Stimulated activated CD8-positive, alpha-beta memory T cell treated with anti-CD3 and anti-CD28 coated beads, Interleukin-15, amount 100 ng/mL, for 4 hours (primary cell): ENCODE results near the gene ARFRP1.
"Not testable (repeated sequence)": the region's sequence is repeated elsewhere in the genome, so short reads cannot be mapped to it uniquely, and the experiment has no call there.

Experiments used
- DNase-seq, 2 donors: peaks; one replicate each; pipeline ENCODE4 v3.0.0-alpha.2; 2020; ENCODE audit warnings: low read depth in 2 of 2

ARFRP1 gene

DNA sequence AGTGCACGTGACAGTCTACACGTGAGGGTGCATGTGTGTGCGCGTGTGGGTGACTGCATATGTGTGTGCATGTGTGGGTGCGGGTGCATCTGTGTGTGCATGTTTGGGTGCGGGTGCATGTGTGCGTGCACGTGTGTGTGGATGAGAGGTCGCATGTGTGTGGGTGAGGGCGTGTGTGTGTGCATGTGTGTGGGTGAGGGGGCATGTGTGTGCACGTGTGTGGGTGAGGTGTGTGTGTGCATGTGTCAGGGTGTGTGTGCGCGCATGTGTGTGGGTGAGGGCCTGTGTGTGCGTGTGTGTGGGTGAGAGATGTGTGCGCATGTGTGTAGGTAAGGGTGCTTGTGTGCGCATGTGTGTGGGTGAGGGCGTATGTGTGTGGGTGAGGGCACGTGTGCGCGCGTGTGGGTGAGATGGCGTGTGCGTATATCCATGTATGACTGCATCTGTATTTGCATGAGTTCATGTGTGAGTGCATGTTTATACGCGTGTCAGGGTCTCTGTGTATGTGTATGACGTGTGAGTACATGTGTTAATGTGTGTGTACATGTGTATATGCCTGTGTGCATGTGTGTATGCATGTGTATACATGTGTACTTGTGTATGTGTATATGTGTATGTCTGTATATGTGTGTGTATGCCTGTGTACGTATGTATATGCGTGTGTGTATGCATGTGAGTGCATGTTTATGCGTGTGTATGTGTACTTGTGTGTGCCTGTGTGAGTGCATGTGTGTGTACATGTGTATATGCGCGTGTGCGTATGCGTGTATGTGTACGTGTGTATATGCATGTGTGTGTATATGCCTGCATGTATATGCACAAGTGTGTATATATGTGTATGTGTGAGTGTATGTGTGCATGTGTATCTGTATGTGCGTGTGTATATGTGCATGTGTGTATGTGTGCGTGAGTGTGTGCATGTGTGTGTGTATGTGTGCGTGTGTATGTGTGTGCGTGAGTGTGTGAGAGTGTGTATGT, 24.6 kb upstream of the ARFRP1 start:
- DNase-seq = no peak

DNA sequence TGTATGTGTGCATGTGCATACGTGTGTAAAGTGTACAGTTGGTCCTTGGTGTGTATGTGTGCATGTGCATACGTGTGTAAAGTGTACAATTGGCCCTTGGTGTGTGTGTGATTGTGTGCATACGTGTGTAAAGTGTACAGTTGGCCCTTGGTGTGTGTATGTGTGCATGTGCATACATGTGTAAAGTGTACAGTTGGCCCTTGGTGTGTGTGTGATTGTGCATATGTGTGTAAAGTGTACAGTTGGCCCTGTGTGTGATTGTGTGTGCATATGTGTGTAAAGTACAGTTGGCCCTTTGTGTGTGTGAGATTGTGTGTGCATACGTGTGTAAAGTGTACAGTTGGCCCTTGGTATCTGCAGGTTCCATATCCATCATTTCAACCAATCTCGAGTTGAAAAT, 23.6 kb upstream of the ARFRP1 start:
- no peak for DNase-seq

DNA sequence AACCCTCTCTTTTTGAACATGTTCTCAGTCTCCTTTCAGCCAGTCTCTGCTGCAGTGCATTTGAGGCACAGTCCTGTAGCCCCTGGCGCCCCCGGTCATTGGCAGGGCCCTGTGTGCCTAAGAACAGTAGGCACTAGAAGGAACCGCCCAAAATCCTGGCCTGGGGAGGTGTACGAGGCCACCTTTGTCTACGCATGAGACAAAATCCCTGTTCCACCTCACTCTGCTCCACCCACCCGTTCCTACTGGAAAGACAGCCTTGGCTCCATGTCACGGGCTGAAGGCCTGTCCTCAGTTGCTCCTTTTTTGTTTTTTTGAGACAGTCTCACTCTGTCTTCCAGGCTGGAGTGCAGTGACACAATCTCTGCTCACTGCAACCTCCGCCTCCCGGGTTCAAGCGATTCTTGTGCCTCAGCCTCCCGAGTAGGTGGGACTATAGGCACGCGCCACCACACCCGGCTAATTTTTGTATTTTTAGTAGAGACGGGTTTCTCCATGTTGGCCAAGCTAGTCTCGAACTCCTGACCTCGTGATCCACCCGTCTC, 22.5 kb upstream of the ARFRP1 start:
- not testable (repeated sequence) for DNase-seq

DNA sequence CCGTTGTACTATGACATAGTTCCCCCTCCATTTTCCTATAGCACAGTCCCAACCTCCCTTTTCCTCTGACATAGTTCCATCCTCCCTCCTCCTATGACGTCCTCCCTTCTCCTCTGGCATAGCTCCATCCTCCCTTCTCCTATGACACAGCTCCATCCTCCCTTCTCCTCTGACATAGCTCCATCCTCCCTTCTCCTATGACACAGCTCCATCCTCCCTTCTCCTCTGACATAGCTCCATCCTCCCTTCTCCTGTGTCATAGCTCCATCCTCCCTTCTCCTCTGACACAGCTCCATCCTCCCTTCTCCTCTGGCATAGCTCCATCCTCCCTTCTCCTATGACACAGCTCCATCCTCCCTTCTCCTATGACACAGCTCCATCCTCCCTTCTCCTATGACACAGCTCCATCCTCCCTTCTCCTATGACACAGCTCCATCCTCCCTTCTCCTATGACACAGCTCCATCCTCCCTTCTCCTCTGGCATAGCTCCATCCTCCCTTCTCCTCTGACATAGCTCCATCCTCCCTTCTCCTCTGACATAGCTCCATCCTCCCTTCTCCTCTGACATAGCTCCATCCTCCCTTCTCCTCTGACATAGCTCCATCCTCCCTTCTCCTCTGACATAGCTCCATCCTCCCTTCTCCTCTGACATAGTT, 15.3 kb upstream of the ARFRP1 start:
- DNase-seq = not testable (repeated sequence)

DNA sequence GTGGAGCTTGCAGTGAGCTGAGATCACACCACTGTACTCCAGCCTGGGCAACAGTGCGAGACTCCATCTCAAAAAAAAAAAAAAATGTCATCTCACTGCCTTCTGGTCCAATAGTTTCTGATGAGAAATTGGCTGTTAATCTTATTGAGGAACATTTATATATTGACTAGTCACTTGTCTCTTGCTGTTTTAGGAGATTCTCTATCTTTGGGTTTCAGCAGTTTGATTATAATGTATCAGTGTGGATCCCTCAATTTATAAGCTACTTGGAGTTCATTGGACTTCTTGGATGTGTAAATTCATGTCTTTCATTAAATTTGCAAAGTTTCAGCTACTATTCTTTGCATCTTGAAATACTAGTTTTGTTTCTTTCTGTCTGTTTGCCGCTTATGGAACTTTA, 11.2 kb upstream of the ARFRP1 start:
- DNase-seq = no peak

DNA sequence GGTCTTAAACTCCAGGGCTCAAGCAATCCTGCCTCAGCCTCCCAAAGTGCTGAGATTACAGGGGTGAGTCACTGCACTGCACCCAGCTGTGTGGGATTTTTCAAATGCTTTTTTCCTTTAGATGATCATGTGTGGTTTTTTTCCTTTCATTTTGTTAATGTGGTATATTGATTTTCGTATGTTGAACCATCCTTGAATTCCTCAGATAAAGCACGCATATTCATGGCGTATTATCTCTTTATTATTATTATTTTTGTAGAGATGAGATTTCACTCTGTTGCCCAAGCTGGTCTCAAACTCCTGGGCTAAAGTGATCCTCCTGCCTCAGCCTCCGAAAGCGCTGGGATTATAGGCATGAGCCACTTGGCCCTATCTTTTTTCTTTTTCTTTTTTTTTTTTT, 7.1 kb upstream of the ARFRP1 start:
- no peak for DNase-seq

DNA sequence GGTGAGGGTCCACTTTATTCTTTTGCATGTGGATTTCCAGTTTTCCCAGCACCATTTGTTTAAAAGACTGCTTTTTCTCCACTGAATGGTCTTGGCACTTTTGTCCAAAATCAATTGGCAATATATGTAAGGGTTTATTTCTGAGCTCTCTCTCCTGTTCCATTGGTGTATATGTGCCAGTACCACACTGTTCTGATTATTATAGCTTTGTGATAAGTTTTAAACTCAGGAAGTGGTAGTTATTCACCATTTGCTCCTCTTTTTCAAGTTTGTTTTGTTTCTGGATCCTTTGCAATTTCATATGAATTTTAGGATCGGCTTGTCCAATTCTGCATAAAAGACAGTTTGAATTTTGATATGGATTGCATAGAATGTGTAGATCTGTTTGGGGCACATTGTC, 4.4 kb upstream of the ARFRP1 start:
- DNase-seq = no peak

DNA sequence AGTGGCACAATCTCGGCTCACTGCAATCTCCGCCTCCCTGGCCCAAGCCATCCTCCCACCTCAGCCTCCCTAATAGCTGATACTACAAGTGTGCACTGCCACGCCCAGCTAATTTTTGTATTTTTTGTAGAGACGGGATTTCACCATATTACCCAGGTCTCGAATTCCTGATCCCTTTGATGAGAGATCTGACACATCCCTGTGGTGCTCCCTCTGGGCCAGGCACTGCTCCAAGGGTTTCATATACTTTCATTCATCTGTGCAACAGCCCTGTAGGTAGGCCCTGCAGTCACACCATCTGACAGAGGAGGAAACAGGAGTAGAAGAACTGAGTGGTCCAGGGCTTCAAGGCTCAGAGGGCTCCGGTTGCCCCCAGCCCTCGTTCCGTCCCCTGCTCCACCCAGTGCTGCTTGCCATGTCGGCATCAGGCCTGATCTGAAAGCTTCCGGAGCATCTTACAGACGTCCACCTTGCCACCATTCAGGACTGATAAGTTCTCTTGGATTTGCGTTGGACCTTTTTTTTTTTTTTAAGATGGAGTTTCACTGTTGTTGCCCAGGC, 3.4 kb upstream of the ARFRP1 start:
- DNase-seq = no peak

DNA sequence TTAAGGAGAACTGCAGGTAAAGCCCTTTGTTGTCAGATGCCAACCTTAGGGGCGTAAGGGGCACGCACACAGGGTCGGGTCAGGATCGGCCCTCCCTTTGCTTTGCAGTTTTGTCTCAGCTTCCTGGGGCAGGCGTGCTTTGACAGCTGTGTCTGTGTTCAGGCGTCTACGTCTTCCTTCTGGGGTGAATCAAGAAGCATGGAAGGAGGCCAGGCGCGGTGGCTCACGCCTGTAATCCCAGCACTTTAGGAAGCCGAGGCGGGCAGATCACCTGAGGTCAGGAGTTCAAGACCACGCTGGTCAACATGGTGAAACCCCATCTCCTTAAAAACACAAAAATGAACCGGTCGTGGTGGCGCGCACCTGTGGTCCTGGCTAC, 1.4 kb upstream of the ARFRP1 start:
- no peak for DNase-seq

DNA sequence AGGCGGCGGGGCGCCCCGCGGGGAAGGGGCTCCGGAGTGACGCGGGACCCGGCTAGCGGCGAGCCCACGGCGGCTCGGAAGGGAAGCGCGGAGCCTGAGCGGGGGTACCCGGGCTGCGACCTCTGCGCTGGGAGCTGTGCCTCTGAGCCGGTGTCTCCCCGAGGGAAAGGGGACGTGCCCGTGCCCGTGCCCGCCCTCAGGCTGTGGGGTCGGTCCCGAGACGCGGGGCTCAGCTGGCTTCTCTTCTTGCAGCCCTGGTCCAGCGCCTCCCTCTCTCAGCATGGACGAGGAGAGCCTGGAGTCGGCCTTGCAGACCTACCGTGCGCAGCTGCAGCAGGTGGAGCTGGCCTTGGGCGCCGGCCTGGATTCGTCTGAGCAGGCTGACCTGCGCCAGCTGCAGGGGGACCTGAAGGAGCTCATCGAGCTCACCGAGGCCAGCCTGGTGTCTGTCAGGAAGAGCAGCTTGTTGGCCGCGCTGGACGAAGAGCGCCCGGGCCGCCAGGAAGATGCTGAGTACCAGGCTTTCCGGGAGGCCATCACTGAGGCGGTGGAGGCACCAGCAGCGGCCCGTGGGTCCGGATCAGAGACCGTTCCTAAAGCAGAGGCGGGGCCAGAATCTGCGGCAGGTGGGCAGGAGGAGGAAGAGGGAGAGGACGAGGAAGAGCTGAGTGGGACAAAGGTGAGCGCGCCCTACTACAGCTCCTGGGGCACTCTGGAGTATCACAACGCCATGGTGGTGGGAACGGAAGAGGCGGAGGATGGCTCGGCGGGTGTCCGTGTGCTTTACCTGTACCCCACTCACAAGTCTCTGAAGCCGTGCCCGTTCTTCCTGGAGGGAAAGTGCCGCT, 749 bp upstream of the ARFRP1 start:
- DNase-seq = no peak

DNA sequence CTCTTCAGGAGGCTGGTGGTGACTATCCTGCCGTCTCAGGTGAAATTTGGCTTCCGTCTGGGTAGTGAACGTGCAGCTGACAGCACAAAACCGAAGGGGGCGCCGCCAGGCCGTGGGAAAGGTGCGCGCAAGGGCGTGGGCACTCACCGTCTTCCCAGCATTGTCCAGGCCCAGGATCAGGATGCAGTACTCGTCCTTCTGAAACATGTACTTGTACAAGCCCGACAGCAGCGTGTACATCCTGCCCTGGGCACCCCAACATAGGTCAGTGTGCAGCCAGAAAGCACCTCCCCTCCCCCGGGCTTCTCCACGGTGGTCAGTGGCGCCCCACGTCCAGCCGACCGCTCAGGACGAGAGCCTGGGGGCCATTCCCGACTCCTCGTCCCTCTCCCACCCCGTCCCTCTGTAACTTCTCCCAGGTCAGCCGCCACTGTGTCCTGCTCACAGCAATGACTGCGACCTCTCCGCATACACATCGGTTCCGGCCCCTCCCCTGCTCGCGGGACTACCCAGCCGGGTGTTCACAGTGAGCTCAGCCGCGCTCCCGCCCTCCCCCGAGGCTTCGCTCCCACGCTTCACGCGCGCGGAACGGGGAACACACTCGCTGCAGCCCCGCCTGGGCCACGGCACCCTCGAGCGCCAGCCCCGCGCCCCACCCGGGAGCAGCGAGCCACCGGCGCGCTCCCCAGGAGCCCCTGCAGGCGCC, 771 bp downstream of the ARFRP1 start:
- DNase-seq = peak; percentile 46 to 48

DNA sequence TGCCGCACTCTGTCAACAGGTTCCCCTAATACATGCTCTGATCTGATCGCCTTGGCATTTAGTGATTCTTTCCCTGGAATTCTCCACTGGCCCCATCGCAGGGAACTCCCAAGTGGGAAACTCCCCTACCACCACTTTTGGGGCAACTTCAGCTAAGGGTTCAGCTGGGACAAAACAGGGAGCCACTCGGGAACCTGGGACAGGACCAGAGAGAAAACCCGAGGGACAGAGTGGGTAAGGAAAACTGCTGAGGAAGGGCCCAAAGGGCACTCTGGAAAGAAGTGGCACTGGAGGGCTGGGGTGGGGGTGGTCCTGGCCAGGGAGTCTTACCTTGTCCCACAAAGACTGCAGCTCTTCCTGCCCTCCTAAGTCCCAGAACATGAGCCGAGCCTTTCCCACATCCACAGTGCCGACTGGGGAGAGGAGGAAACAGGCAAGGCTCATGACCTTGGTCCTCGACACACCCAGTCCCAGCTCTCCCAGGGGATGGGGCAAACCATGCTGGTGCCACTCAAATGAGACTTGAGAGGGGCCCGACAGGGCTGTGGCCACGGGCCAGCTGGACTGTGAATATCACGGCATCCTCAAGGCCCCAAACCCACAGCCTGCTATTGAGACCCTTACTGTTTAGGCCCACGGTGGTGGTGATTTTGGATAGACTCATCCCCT, 1.6 kb downstream of the ARFRP1 start:
- DNase-seq = no peak

DNA sequence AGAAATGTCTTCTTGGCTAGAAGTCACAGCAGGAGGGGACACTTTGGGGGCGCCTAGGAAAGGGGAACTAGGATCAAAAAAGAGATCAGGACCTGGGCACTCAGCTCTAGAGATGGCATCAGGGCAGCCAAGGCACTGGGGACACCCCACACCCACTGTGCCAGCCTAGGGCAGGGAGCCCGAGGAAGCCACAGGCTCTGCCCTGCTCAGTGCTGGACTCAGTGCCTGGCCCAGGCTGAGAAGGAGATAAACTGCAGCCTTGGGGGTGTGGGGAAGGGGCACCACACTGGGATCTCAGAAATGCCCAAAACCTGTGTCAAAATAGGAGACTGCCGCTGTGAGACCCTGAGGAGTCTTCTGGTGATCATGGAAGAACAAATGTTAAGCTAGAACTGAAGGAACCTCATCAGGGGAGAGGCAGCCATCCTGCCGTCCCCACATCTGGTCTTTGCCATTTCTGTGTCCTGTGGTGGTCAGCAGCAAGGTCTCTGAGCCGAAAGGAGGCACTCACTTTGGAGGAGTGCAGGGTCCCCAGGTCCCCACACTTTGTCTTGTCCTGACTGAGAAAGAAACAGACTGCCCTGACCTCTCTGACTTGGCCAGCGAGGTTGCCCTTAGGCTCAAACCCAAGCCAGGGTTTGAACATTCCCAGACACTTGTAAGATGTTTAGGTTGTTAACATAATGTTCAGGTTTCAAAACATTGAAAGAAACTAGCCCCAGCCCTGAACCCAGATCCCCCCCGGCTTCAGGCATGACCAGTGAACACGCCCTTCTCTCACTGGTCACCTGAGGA, 2.3 kb downstream of the ARFRP1 start:
- DNase-seq = no peak

DNA sequence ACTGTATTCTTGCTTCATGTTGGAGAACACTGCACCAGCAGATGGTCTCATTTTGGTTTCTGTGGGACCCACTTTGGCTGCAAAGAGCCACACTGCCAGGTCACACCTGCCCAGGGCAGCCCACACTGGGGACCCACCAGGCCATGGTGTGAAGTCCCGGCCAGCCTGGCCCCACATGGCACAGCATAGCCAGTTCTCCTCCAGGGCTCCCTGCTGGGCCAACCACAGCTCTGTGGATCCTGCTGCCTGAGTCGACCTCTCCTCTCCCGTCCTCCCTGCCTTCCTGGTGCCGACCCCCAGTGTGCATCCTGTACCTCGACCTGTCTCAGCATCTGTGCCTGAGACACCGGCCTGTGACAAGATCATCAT, 3.0 kb downstream of the ARFRP1 start:
- no peak for DNase-seq

DNA sequence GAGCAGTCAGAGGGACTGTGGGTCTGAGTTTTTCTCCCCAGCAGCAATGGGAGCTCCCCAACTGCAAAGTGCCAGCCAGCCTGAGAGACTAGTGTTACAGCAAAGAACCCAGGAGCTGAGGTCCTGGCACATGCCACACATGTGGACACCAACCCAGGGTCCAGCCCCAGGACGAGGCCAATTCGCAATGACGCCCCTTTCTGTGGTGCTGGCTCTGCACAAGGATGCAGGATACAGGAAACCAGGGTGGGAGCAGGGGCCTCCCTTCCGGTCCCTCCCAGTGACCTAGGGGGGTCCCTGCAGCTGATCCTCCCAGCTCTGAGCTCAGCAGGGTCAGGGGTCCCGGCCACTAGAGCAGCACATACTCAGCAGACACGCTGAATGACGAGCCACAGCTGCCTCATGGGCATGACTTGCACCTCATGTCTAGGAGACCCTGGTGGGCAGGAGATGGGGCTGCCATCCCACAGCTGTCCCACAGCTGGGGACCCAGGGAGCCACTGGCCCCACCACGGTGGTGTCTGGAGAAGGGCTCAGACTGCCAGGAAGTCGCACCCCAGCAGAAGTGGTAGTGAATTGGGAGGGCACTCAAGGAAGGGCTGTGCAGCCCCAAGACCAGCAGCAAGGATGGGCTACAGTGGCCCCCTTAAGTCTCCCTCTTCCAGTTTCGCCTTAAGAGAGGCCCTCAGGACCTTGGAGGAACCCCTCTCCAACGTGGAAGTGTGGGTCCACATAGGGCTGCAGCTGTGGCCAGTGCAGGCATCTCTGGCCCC, 3.6 kb downstream of the ARFRP1 start:
- DNase-seq = no peak

DNA sequence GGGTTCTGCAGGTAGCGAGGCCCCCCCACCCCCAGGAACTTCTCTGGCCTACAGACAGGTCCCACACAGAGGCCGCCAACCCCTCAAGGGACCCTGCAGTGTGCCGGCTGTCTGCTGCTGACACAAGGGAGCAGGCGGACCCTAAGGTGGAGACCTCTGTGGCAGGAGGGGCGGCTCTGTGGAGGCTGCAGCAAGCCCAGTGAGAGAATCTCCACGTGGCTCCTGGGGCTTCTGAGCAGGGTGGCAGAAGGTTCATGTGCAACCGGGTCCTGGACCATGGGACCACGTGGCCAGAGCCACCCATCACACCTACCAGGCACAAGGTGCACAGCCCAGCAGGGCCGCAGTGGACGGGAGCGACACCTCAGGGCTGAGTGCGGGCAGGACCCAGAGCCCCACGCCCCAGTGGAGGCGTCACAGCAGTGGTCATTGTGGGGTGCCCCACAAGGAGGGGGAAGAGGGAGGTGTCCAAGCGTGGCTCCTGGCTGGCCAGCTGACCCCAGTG, 4.3 kb downstream of the ARFRP1 start:
- no peak for DNase-seq

DNA sequence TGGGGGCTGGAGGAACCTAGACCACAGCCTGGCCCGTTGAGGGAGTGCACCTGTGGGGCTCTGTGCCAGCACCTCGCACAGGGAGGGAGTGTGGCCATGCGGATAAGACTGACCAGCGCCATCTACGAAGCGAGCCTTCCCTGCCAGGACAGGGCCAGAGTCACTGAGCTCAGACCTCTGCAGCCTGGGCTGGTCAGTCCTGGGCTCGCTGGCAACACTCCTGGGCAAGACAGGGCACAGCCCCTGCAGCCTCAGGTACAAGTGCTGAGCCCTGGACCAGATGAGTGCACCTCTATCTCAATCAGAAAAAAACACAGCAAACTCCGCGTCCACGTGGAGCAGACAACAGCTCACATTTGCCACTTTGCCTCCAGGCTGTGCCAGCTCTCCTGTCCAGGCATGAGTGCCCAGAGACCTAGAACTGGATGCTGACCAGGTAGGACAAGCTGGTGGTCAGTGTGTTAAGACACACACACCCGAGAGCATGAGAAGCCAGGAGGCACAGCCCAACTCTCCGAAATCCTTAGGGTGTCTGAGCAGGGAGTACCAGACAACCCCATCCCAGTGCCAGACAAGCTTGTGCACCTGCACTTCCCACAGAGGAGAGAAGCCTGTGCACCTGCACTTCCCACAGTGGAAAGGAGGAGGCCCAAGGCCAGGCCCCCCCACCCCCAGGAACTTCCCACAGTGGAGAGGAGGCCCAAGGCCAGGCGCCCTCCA, 4.9 kb downstream of the ARFRP1 start:
- no peak for DNase-seq

DNA sequence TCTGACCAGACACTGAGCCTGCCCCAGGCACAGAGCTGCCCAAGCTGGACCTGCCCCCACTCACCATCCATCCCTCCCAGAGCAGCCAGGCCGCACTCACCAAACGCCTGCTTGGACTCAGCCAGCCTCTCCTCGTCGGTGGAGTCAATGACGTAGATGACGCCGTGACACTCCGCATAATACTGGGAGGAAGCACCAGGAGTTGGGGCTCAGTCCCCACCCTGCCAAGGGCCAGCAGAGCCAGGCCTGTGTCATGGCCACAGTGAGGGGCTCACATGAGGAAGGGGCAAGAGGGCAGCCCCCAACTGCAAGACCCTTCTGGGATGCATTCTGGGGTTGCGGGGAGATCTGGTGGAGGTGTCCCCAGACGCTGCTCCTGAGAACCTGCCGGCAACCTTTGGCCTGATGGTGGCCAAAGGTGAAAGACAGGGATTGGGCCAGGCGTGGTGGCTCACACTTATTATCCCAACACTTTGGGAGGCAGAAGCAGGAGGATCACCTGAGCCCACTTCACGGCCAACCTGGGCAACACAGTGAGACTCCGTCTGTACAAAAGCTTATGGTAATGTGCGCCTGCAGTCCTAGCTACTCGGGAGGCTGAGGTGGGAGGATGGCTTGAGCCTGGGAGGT, 5.6 kb downstream of the ARFRP1 start:
- no peak for DNase-seq
